Epithelial cell of prostate (primary cell): Measurements from ENCODE around the gene EXOSC10.
"Not testable (repeated sequence)": the region's sequence is repeated elsewhere in the genome, so short reads cannot be mapped to it uniquely, and the experiment has no call there.

ENCODE experiments used
- DNase-seq: peaks from one replicate; pipeline ENCODE4 v3.0.0-alpha.2; 2011; ENCODE audit warnings: low read depth, low spot score
- H3K27ac ChIP-seq: fragments of 450-650 bp; 2 replicates; pipeline ENCODE4 v1.5.1; 2017; ENCODE audit warnings: mild to moderate bottlenecking

The EXOSC10 gene

GRCh38 chr1:11114966-11115365, 15.3 kb upstream of the EXOSC10 start:
- no peak overlapping the region for H3K27ac ChIP-seq
- no peak for DNase-seq

DNA sequence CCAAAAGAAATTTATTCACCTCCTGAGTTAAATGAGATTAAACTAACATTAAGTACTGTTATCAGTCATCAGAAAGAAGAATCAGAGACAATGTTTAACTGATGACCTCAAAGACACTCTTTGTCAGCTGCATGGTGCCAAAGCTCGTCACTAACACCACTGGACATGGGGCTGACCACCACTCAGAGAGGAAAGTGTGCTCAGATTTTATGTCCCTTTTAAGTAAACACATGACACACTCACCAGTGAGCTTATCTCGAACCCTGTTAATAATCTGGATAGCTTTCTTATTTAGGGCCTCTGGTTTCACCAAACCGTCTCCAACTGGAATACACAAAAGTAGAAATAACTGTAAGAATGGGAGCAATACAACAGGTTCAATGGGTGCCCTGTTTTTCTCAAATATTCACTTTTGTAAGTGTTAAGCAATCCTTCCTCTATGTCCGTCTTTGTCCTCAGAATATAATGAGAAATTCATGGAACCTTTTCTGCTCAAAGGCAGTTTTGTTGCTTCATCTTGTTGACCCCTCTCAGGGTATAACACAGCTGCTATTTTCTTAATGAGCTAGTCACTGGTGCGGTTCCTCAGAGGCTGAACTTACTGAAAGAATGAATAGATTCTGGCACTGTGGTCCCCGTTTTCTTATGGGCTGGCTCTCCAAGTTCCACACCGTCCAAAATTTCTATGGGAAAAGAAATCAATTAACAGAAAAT, 9.5 kb upstream of the EXOSC10 start:
- DNase-seq = no peak

DNA sequence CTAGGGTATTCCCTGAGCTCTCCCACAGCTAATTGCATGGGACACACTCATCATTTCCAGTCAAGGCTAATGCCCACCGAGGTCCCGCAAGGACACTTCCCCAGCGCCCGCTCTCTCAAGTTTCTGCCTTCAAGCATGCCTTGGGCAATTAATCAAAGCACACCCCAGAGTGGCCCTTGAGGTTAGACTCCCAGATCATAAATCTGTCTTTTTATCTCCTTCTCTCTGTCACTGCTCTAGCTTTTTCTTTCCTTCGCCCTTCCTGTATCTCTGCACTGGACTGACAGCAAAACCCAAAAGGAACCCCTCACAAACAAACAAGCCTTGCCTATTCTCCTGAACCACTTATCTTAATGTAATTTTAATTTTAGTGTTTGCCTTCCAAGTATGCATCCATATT, 7.9 kb upstream of the EXOSC10 start:
- no peak overlapping the region for H3K27ac ChIP-seq
- no peak for DNase-seq

More for the DNA sequence above, 9.5 kb upstream of the EXOSC10 start:
- no peak overlapping the region for H3K27ac ChIP-seq

- no peak for DNase-seq
- no peak overlapping the region for H3K27ac ChIP-seq
These were observed 5.9 kb upstream of the EXOSC10 start for GRCh38 chr1:11105586-11105985.

DNA sequence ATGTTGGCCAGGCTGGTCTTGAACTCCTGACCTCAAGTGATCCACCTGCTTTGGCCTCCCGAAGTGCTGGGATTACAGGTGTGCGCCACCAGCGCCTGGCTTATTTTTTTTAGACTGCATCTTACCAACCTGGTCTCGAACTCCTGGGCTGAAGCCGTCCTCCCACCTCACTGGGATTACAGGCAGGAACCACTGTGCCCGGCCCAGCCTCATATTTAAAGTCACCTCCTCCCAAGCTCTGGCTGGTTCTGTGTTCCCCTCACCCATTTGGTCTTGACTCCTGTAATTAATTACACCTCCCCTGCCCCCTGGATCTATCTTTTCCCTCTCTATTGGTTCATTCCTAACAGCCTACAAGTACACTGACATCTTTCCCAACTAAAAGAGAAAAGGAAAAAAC, 1.7 kb upstream of the EXOSC10 start:
- no peak overlapping the region for H3K27ac ChIP-seq
- DNase-seq = no peak

GRCh38 chr1:11100806-11101205, 1.1 kb upstream of the EXOSC10 start:
- DNase-seq, H3K27ac ChIP-seq: not testable (repeated sequence)

GRCh38 chr1:11100149-11100493, 452 bp upstream of the EXOSC10 start:
- peak overlapping the region; percentile 69 for H3K27ac ChIP-seq
- no peak for DNase-seq

DNA sequence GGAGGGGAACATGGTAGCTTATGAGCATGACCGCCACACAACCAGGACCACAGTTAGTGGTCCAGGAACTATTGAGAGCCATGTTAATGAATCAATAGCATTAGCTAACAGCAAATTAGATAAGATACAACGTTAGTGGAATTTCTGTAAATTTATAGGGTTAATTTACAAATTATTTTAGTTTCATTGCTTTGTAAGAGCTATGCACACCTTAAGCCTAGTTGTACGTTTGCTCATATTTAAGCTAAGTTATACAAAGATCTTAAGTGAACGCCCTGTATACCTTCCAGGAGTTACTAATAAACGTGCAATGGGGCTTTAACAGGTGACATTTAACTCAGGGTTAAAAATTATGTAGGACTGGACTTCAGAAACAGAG, 749 bp downstream of the EXOSC10 start:
- peak overlapping the region; percentile 69 for H3K27ac ChIP-seq
- DNase-seq = no peak

GRCh38 chr1:11083784-11084183, 15.9 kb downstream of the EXOSC10 start:
- DNase-seq, H3K27ac ChIP-seq: not testable (repeated sequence)

GRCh38 chr1:11080931-11081330, 18.7 kb downstream of the EXOSC10 start:
- no peak for DNase-seq
- no peak overlapping the region for H3K27ac ChIP-seq

DNA sequence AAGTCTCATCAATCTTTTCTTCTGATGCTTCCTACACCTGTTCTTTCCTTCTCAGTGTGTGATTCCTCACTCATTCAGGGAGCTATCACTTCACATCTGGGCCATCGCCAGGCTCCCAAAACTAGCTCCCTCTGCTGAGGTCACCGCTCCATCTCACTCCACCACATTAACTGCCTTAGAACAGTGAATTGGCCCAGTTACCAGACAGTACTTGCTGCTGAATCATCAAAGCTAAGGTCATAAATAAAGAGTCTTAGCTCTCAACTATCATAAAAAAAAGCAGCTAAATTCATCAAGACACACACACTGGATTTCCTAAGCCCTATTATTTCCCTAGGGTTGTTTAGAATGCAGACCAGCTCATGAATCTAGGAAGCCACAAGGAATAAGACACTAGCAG, 21.0 kb downstream of the EXOSC10 start:
- no peak overlapping the region for H3K27ac ChIP-seq
- no peak for DNase-seq

GRCh38 chr1:11073398-11073797, 26.3 kb downstream of the EXOSC10 start:
- not testable (repeated sequence) for DNase-seq, H3K27ac ChIP-seq

GRCh38 chr1:11072216-11072917, 27.3 kb downstream of the EXOSC10 start:
- no peak overlapping the region for H3K27ac ChIP-seq

DNA sequence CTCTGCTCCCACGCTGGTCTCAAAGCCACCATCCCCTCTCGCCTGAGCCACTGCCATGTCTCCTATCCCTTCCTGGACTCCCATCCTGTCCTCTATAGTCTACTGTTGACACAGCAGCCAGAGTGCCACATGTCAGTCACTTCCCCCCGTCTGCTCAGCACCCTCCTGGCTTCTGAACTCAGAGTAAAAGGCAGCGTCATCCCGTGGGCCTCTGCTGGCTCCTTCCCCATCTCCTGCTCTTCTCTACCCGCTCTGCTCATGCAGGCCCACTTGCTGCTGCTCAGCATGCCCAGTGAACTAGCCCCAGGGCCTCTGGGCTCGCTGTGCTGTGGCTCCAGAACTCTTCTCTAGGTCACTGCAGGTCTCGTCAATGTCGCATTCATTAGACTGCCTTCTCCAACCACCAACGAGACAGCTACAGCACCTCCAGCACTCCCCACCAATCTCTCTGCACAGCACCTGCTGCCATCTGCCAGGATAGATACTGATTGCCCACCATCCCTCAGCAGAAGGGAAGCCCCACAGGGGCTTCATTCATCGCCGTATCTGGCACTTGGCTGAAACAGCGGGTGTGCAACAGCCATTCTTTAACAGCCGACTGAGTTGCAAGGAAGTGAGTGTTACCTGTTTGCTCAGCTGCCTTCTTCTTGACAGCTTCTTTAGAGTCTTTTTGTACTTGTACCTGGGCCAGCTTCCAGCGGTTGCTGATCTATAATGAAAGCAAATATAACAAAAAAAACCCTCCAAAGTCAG, 28.0 kb downstream of the EXOSC10 start:
- no peak overlapping the region for H3K27ac ChIP-seq
- DNase-seq = no peak

More at GRCh38 chr1:11072216-11072917, 27.3 kb downstream of the EXOSC10 start:
- no peak for DNase-seq

DNA sequence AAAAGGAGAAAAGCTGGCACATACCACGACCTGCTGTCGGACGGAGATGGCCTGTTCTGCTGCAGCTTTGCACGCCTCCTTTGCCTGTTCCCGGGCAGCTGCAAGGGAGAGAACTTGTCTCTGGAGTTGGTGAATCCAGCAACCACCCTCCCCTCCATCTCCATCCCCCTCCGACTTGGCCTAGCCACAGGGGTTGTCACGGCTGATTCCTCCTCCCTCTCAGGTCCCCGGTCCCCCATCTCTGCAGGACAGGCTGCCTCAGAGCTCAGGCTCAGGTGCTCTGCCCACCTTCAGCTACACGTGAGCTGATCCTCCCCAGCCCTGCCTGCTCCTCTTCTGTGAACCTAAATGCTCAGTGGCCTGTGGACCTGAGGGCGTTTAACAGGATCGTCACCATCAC, 28.8 kb downstream of the EXOSC10 start:
- H3K27ac ChIP-seq = no peak overlapping the region
- no peak for DNase-seq

DNA sequence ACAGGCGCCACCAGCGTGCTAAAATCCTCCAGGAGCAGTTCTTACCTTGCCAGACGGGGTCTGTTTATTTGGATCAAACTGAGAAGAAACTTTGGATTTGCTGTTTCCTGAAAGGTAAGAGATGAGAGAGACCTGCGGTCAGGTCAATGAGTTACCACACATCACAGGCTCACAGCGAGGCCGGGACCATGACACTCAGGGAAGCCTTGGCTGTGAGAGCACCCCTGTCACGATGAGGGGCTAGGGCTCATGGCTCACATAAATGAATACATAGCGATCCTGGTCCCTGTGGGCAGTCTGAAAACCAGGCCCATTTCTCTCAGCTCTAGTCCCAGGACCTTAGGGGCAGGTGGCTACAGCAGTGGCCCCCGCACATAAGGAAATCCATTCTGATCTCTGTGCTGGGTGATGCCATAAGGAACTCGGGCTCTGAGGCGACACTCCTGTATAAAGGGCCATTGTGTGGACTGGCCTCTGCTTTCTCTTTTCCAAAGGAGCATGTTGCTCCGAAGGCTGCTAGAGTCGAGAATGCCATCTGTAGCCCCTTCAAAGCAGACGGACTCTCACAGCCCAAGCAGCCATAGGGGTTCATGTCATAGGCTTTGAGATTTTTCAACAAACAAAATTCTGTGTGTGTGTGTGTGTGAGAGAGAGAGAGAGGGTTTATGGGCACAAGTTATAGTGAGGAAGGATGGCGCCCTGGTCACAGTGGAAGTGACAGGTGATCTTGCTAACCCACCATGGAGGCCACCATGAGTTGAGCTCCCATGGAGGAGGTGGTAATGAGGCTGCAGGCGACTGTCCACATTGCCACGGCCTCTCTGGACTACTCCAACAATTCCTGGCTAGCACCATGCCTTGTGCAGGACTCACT, 30.8 kb downstream of the EXOSC10 start:
- no peak overlapping the region for H3K27ac ChIP-seq
- no peak for DNase-seq

DNA sequence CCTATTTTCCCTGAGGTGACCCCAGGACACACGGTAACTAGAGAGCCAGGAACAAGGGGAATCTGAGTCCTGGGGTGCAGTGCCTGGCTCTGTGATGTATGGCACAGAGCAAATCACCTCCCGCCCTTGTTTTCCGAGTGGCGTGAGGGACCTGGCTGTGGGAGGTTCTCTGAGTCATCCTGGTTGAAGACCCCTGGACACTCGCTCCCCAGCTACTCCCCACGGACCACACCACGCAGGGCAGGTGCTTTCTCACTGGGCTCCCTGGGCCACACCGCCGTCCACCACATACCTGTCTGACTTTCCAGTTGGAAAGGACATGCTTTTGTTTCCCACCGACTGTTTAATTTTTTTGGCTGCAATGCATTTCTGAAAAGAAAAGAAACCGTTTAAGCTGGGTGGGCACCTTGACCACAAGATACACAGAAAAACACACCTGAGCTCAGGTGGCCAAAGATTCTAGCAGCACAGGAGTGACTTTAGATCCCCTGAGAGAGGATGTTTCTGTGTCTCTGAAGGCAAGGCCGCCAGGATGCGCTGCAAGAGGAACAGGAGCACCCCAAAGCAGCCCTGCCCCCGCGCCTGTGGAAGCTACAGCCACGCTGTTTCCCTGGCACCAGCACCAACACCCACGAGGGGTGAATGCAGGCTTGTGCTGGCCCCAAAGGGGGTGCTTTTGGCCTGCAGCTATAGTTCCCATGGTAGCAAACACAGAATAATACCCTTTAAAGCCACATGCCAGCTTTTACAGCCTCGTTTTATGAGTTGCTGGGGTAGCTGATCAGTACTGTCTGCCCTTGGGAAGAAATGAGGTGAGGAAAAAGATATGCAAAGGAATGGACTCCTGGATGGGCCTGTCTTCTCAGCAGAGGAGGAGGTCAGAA, 31.7 kb downstream of the EXOSC10 start:
- no peak for DNase-seq

GRCh38 chr1:11065796-11066195, 33.9 kb downstream of the EXOSC10 start:
- no peak for DNase-seq
- H3K27ac ChIP-seq = no peak overlapping the region

More for the DNA sequence above, 31.7 kb downstream of the EXOSC10 start:
- H3K27ac ChIP-seq = no peak overlapping the region

- no peak for DNase-seq
- H3K27ac ChIP-seq = no peak overlapping the region
These were observed 34.7 kb downstream of the EXOSC10 start for GRCh38 chr1:11064942-11065341.
